T1000 (cell line): ENCODE measurements around the gene SBF1.
"Not testable (repeated sequence)": the region's sequence is repeated elsewhere in the genome, so short reads cannot be mapped to it uniquely, and the experiment has no call there.

ENCODE experiments used
- DNase-seq: peaks from one replicate; lab custom pipeline; 2025; ENCODE audit warnings: mixed read lengths; lab: John Stamatoyannopoulos, UW

The SBF1 gene, protein sequence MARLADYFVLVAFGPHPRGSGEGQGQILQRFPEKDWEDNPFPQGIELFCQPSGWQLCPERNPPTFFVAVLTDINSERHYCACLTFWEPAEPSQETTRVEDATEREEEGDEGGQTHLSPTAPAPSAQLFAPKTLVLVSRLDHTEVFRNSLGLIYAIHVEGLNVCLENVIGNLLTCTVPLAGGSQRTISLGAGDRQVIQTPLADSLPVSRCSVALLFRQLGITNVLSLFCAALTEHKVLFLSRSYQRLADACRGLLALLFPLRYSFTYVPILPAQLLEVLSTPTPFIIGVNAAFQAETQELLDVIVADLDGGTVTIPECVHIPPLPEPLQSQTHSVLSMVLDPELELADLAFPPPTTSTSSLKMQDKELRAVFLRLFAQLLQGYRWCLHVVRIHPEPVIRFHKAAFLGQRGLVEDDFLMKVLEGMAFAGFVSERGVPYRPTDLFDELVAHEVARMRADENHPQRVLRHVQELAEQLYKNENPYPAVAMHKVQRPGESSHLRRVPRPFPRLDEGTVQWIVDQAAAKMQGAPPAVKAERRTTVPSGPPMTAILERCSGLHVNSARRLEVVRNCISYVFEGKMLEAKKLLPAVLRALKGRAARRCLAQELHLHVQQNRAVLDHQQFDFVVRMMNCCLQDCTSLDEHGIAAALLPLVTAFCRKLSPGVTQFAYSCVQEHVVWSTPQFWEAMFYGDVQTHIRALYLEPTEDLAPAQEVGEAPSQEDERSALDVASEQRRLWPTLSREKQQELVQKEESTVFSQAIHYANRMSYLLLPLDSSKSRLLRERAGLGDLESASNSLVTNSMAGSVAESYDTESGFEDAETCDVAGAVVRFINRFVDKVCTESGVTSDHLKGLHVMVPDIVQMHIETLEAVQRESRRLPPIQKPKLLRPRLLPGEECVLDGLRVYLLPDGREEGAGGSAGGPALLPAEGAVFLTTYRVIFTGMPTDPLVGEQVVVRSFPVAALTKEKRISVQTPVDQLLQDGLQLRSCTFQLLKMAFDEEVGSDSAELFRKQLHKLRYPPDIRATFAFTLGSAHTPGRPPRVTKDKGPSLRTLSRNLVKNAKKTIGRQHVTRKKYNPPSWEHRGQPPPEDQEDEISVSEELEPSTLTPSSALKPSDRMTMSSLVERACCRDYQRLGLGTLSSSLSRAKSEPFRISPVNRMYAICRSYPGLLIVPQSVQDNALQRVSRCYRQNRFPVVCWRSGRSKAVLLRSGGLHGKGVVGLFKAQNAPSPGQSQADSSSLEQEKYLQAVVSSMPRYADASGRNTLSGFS (N-terminal part only)

DNA sequence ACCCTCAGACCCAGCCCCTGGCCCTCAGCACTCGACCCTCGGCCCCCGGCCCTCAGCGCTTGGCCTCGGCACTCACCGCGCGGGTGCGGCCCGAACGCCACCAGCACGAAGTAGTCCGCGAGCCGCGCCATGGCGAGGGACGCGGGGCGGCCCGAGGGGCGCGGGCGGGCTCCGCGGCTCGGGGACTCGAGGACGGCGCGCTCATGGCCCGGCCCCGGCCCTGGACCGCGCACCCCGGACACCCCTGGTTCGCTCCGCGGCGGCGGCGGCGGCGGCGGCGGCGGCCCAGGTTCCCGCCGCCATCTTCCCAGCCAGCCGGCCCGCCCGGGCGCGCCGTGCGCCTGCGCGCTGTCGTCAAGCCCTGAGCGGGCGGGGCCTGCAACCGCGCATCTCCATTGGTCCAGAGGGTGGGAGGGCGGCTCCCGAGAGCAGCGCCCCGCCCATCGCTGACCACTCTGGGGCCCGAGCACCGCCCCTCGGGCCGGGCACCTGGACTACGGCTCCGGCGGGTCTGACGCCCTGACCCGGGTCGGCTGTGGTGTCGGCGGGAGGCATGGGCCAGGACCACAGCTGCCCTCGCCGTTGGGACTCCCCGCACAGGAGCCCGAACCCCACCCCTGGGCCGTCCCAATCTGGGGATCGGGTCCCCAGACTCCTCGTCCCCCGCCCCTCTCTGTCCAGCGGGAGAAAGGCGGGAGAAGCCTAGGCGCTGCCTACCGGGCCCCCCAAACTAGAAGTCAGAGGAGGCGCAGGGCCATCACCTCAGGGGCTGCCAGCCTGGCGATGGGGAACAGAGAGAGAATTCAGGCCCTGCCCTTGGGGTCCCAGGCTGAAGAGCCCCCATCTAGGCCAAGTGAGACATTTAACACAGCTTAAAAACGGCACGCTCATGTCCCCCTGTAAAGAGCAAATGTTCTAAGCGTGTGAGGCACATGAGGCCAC lies at the start of gene SBF1:
TSS of gene SBF1 (minus strand) at position 326 of the 942 bp plus-strand sequence. CDS start at position 131, 195 bp downstream.
- peak; percentile 65 for DNase-seq

DNA sequence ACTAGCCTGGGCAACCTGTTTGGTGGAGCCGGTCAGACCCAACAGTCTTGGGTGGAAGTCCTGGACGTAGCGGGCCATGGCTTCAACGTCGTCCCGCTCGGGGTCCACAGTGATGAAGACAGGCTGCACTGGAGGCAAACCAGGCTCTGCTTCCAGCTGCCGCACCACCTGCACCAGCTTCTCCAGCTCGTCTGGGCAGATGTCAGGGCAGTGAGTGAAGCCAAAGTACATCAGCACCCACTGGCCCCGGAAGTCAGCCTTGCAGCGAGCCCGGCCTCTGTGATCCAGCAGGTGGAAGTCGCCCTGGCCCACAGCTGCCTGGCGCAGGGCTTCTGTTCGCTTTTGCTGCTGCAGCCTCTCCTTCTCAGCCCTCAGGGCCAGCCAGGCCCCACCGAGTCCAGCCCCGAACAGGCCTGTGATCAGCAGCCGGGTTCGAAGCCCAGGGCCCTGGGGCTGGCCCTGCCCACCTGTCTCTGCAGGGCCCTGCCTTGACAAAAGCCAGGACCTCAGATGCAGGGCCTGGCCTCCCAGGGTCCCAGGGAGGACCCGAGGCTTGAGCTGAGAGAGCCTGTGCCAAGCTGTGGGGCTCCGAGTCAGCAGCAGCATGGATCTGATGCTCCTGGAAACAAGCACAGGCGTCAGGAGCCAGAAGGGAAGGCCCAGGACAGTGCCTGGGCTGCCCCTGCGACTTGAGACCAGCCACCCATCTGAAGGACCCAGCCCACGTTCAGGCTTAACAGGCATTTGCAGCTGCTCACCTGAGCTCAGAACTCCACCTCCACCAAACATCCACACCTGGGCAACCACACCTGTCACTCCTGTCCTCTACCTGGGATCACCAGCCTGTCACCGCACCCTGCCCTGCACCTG lies 49.2 kb upstream of the SBF1 start:
- DNase-seq: no peak

DNA sequence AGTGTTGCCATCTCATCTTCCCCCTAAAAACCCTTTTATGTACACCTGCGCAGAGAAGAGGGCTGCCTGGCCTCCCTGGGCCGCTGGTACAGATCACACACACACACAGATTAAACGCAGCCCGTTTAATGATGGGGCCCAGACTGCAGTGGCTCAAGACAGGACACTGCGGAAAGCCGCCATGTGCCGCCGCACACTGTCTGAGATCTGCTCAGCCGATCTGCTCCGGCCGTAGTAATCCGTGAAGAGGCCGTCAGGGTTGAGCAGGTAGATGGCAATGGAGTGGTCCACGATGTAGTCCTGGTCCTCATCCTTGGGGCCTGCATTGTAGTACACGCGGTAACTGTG lies 48.6 kb upstream of the SBF1 start:
- no peak for DNase-seq

DNA sequence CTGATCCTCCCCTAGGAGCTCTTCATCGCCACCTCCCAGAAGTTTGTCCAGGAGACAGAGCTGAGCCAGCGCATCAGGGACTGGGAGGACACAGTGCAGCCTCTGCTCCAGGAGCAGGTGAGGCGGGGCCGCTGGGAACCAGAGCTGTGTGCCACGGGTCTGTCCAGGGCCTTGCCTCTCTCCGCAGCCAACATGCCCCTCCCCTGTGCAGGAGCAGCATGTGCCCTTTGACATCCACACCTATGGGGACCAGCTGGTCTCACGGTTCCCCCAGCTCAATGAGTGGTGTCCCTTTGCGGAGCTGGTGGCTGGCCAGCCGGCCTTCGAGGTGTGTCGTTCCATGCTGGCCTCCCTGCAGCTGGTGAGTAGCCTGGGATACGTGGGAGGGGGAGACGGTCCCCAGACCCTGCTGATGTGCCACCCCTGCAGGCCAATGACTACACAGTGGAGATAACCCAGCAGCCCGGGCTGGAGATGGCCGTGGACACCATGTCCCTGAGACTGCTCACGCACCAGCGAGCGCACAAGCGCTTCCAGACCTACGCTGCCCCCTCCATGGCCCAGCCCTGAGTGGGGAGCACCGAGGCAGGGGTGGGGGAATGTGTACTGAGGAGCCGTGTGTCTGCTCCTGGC lies 48.1 kb upstream of the SBF1 start:
- no peak for DNase-seq

DNA sequence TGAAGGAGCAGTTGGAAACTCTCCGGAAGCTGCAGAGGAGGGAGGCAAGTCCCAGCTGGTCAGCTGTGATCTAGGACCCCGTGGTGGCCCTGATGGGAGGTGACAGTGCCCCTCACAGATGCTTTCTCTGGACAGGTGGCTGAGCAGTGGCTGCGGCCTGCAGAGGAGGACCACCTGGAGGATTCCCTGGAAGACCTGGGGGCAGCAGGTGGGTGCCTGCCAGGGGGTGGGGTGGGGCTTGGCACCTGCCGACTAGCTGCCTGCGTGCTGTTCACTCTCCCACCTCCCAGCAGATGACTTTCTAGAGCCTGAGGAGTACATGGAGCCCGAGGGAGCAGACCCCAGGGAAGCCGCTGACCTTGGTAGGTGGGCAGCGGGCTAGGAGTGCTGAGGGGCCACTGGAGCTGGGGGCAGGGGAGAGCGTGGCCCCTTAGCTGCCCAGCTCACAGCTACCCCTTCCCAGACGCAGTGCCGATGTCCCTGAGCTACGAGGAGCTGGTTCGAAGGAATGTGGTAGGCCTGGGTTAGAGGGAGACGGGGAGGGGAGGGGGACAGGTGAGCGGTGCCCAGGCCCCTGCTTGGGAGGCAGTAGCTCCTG lies 47.5 kb upstream of the SBF1 start:
- no peak for DNase-seq

DNA sequence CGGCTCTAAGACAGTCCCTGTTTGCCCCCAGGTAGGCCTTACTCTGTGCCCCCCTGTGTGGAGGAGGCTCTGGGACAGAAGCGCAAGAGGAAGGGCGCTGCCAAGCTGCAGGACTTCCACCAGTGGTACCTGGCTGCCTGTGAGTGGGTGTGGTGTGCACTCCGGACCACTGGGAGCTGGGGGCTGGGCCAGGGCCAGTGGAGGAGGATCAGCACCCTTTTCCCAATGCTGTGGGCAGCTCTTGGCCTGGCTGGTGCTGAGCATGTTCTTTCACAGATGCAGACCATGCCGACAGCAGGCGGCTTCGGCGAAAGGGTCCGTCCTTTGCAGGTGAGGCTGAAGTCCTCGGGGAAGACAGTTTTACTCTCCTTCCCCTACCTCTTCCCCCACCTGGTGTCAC lies 46.9 kb upstream of the SBF1 start:
- DNase-seq: no peak

DNA sequence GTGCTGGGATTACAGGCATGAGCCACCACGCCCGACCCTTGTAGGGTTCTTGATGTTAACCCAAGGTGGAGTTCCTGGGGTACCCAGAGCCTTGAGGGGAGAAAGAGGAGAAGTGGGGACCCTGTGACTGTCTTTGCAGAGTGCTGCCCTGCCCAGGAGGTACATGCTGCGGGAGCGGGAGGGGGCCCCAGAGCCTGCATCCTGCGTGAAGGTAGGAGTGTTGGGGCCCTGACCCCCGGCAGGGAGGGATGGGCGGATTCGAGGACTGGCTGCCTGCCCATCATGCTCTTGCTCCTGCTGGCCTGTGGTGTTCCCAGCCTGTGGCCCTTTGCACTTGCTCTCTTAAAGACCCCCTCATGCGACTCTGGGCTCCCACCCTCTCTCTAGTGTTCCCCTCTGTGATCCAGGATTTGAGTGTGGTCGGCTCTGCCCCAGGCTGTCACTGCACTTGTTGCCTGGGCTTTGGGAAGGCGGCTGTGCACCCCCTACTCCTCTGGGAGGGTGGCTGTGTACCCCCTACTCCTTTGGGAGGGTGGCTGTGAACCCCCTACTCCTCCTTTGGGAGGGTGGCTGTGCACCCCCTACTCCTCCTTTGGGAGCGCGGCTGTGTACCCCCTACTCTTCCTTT lies 46.1 kb upstream of the SBF1 start:
- DNase-seq: no peak

DNA sequence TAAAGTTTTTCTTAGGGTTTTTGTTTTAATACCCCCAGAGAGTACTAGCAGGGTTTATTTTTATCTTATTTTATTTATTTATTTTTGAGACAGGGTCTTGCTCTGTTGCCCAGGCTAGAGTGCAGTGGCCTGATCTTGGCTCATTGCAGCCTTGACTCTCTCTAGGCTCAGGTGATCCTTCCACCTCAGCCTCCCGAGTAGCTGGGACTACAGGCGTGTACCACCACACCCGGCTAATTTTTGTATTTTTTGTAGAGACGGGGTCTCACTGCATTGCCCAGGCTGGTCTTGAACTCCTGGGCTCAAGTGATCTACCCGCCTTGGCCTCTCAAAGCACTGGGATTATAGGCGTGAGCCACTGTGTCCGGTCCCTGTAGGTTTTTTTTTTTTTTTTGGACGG lies 45.3 kb upstream of the SBF1 start:
- DNase-seq: not testable (repeated sequence)

DNA sequence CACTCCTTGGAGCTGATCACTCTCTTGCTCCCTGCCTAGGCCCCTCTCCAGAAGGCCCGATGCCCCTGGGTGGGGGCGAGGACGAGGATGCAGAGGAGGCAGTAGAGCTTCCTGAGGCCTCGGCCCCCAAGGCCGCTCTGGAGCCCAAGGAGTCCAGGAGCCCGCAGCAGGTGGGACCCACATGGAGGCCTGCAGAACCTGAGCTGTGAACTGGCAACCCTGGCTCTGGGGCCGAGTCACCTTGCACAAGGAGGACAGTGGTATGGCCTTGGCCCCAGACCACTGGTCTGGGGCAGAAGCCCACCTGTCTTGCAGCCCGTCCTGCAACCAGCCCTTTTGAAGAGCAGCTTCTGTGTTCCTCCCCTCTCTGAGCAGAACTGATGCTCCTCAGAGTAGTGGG lies 44.3 kb upstream of the SBF1 start:
- DNase-seq: no peak

DNA sequence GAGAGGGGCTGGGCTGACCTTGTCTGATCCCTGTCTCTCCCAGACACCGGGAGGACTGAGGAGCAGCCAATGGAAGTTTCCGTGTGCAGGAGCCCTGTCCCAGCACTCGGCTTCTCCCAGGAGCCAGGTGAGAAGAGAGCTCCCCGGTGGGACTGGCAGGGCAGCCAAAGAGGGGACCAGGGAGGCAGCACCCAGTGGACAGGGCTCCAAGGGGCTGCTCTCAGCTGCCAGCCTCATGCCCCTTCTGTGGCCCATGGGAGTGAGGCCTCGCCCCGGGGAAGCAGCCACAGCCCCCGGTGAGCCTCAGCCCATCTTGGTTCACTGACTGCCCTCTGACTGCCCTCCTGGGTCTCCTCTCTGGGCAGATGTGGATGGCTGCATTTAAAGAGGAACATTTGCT lies 43.8 kb upstream of the SBF1 start:
- no peak for DNase-seq

DNA sequence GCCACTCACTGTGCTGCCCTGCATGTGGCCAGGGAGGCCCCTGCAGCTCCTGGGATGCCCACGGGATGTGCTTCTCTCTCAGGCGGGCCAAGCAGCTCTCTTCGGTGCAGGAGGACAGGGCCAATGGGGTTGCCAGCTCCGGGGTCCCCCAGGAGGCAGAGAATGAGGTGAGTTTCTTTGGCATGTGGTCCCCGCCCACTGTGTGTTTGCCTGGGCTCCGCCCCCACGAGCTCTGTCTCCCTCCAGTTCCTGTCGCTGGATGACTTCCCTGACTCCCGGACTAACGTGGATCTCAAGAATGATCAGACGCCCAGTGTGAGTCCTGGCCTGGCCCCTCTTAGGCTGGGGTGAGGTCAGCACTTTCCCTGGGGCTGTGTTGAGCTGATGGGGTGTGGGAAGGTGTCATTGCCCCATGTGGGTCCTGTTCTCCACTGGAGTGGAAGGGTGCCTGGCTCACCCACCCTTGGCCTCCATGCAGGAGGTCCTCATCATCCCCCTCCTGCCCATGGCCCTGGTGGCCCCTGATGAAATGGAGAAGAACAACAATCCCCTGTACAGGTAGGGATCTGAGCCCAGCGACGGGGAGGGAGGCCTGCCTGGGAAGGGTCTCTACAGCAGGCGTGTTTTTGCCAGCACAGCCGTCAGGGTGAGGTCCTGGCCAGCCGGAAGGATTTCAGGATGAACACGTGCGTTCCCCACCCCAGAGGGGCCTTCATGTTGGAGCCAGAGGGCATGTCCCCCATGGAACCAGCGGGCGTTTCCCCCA lies 42.8 kb upstream of the SBF1 start:
- no peak for DNase-seq

DNA sequence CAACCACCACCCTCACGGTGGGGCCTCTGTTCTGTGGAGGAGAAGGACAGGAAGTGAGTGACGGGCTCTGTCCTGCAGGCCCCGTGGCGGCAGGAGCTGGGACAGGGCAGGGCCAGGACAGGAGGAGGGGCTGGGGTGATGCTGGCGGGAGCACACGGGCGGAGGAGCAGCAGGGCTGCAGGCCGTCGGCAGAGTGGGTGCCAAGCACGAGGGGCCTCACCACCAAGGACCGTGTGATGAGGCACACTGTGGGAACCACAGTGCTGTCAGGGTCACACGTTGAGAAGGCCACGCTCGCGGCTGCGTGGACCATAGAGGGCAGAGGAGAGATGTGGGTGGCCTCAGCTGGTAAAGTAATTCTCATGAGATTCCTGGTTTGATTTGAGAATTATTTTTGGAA lies 42.1 kb upstream of the SBF1 start:
- DNase-seq: no peak

DNA sequence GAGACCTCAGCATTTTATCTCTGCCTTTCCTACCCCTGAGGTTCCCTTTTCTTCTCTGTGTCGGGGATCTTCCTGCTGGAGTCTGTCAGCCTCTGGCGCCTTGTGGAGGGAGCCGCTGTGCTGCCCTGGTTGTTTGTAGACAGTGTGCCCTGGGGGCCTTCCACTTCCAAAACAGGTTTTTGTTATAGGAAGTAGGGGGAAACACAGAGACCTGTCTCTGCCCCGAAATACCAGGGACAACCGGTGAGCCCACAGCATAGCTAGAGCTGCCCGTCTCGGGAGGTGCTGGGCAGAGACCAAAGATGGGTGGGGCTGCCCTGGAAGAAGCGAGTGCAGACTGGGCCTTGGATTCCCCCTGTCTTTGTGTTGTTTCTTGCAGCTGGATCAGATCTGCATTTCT lies 41.2 kb upstream of the SBF1 start:
- no peak for DNase-seq

DNA sequence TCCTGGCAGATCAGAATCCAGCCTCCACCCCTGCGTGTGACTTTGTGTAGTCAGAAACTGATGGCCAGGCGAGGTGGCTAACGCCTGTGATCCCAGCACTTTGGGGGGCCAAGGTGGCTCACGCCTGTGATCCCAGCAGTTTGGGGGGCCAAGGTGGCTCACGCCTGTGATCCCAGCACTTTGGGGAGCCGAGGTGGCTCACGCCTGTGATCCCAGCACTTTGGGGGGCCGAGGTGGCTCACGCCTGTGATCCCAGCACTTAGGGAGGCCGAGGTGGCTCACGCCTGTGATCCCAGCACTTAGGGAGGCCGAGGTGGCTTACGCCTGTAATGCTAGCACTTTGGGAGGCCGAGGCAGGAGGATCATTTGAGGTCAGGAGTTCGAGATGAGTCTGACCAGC lies 38.3 kb upstream of the SBF1 start:
- no peak for DNase-seq

DNA sequence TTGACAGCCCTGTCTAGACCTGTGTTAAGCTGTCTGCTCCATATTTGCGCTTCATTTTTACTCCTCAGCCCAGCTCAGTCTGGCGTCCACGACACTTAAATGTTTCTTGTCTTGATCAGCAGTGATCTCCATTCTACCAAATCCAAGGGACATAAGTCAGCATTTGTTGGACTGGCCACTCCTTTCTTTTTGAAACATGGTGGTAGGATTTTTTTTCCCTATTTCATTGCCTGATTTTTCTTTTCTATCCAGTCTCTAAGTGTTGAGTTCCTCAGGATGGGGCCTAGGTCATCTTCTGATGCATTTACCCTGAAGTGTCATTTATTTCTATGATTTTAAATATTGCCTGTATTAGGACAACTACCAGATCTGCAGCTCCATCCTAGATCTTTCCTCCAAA lies 34.1 kb upstream of the SBF1 start:
- DNase-seq: no peak

DNA sequence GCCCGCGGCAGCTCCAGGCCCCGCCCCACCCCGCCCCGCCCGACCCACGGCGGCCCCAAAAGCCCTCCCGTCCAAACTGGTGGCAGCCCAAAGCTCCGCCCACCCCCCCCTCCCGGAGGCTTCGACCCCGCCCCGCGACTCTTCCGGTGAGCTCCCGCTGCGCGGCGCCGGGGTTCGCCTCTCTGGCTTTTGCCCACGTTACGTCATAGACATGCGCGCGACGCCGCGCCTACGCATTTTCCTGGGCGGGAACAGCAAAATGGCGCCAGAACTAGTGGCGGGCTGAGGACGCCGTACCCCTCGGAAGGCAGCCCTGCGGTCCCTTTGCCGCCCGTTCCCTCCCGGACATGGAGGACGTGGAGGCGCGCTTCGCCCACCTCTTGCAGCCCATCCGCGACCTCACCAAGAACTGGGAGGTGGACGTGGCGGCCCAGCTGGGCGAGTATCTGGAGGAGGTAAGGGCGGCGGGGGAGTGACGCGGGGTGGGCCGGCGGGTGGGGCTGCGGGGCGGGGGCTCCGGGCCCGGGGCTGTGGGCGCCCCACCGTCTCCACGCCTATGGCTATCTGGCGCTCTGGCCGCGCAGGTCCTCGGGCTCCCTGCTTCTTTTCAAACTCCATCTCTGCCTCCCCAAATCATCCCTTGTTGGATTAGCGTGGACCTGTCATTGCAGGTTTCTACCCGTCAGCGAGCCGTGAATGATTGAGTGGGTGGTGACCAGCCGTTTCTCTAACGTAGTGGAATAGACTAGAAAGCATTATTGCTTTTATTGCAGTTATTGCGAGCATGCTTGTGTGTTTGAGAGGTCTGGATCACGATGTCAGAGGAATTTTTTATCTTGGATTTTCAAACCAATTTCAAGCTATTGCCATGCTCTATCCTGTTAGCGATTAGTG lies 33.4 kb upstream of the SBF1 start, which contains the start of gene NCAPH2:
TSS of gene NCAPH2 (plus strand) at position 234 of the 894 bp plus-strand sequence. CDS start at position 348, 114 bp downstream.
- DNase-seq: peak; percentile 97

DNA sequence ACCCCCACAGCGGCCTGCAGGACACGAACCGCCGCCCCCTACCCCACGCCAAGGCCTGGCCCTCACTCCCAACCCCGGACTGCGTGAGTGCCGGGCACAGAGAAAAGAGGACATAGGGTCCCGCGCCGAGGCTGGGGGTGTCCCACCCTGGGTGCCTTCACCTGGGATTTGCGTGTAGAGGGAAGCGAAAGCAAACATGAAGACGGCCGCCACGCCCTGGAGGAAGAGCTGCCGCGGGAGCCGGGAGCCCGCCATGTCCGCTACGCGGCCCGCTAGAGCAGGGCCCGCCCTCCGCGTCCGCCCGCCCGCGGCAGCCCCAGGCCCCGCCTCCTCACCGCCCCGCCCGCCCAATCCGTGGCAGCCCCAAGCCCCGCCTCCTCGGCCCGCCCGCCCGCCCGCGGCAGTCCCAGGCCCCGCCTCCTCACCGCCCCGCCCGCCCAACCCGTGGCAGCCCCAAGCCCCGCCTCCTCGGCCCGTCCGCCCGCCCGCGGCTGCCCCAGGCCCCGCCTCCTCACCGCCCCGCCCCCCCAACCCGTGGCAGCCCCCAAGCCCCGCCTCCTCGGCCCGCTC lies 32.7 kb upstream of the SBF1 start, which contains the start of gene LMF2:
TSS of gene LMF2 (minus strand) at position 282 of the 570 bp plus-strand sequence. CDS start at position 255, 27 bp downstream.
- DNase-seq: peak; percentile 97
